Measurements from ENCODE around the gene MACC1.
"Not testable (repeated sequence)": the region's sequence is repeated elsewhere in the genome, so short reads cannot be mapped to it uniquely, and the experiment has no call there.

MACC1 gene

DNA sequence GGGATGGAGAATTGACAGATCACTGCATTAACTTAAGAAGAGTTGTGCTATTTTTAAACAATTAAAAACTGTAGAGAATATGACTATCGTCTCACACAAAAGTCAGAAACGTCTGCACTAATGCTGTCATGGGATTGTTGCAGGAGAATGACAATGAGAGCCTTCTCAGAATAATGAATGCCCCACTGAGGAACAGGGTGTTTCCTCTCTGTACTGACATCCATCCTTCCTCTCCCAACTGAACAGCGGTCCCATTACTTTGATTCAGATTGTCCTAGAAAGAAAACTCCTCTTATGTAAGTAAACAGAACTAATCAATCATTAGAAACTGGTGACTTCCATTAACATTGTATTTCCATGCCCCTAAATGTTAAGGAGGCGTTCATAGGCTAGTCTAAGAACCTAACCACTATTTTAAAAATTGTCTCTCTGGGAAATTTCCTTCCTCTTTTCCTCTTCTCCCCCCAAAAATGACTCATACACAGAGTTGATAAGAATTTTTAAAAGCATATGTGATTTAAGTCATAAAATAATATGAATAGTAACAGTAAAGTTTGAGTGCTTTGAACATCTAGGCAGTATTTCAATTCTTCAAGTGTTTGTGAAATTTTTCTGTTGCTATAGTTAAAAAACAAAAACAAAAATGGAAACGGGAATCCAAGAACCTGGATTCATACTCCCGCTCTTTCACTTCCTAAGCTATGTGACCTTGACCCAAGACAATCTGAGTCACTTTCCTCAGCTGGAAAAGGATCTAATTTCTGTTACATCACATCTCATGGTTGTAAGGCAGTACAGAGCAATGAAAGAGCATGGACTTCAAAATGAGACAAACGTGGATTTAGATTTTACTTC, 12.7 kb upstream of the MACC1 start:
- DNase-seq = no peak

DNA sequence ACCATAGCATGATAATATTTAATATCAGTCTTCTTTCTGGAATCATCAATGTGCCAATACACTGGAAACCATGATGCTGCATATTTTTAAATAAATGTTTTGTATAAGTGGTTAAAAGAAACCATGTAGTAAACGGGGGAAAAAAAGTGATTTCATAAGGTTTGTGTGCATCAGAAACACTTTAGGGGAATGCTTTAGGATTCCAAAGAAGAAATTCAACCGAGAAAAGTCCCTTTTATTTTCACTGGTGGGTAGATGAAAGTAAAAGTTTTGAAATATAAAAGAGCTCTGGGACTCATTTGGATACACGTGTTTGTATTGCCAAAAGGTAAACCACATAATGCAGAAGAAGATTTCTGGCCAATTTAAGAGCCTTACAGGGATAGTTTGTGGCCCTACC, 11.9 kb upstream of the MACC1 start:
- no peak for DNase-seq

DNA sequence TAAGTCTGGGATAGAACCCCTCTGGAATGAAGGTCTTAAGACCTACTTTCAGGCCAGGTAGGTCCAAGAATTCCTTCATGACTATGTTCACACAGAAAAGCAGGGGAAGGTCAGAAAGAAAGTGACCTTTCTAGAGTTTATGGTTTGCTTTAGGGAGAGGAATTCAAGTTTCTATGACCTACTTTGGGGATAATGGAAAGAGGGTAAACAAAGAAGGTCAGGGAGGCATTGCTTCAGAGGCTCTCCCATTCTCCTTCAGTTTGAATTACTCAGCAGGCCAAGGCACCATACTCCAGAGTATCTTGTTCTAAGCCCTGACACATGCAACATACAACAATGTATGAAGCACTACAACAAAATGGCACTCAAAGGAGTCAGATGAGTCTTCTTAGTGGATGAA, 11.5 kb upstream of the MACC1 start:
- no peak for DNase-seq

DNA sequence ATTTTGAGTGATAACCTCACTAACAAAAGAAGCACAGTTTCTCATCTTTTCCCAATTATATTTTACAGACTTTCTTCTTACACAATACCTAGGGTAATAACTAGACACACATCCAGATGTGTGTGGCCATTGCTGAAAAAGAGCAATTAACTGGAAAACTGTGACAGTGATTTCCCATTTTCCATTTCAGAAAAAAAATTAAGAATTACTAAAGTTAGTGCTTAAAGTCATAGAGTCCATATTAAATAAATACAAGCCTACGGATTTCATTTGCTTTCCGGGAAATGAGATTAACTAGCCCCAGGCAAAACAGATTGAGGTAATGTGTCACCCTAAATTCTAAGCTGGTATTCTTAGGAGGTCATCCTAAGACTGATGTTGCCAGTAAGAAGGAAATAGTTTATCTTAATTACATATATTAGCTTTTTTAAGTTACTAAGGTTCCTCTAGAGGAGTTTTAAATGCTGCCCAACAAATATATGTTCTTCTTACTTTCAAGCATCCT, 10.2 kb upstream of the MACC1 start:
- DNase-seq = no peak

DNA sequence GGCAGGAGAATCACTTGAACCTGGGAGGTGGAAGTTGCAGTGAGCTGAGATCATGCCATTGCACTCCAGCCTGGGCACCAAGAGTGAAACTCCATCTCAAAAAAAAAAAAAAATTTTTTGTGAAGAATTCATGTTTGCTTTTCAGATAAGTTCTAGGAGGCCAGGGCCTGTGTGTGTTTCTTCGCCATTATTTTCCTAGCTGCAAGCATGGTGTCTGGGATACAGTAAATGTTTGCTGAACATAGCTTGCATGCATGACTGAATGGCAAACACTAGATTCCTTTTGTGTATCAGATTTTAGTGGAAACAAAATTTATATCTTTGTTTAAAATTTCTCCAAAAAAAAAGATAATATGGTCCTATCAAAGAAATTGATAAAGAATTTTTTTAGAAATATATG, 9.7 kb upstream of the MACC1 start:
- DNase-seq = no peak

DNA sequence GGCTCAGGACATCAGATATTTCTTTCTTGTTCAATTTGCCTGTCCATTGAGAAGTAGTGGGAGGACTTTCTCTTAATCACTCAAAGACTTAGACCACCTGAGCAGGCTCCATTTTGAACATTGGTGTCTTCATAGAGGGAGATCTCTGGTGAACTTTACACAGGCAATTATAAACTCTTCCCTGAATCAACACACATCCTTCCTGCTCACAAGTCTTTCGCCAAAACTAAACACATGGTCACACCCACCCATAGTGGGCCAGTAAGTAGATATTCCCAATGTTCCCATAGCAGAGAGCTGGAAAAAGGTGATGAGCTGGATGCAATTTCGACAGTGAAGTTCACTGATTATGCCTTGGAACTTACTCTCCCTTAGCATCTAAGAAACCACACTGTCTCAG, 8.2 kb upstream of the MACC1 start:
- no peak for DNase-seq

DNA sequence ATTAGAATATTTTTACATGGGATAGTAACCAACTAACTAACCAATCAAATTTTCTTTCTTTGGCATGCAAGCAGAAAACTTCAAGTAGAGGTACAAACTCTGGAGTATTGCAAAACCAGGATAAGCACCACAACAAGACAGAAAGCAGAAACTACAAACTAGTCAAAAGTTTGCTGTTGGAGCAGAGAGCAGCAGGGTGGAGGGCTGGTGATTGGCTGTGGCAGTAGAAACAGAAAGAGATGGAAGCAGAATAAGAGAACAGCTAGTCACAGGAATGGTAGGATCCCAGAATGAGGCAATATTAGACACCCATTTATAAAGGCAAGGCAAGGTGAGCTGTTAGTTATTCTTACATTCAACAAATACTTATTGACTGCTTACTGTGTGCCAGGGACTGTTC, 6.8 kb upstream of the MACC1 start:
- DNase-seq = no peak

DNA sequence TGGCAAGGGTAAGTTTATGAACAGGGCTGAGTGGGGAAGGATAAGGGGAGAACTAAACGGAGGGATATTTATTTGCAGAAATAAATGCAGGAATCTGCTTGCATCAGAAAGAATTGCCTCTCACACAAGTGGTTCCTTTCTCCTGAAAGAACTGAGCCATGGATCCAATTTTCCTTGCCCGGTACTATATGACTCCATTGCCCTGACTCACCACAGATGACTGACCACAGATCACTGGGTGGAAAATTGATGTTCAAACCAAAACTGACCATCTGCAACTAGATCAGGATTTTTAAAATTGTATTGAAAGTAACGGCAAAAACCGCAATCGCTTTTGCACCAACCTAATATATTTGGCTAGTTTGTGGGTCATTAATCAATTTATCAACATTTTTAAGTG, 6.2 kb upstream of the MACC1 start:
- no peak for DNase-seq

DNA sequence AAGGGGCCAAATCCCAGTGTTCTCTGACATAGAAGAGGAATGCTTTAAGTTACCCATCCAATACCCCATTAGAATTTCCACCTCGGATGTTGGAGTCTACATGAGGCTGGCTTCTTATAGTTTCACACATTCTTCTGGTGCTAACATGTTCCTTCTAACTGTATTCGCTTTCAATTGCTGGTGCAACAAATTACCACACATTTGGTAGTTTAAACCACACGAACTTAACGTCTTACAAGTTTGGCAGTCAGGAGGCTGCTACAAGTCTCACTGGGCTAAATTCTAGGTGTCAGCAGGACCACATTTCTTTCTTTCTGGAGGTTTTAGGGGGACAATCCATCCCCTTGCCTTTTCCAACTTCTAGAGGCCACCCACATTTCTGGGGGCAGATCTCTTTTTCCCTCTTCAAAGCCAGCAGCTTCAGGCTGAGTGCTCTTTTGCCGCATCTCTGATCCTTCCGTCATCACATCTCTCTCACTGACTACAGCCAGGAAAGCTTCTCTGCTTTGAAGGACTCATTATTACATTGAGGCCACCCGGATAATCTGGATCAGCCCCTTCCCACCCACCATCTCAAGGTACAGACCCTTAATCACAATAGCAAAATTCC, 5.1 kb upstream of the MACC1 start:
- no peak for DNase-seq

DNA sequence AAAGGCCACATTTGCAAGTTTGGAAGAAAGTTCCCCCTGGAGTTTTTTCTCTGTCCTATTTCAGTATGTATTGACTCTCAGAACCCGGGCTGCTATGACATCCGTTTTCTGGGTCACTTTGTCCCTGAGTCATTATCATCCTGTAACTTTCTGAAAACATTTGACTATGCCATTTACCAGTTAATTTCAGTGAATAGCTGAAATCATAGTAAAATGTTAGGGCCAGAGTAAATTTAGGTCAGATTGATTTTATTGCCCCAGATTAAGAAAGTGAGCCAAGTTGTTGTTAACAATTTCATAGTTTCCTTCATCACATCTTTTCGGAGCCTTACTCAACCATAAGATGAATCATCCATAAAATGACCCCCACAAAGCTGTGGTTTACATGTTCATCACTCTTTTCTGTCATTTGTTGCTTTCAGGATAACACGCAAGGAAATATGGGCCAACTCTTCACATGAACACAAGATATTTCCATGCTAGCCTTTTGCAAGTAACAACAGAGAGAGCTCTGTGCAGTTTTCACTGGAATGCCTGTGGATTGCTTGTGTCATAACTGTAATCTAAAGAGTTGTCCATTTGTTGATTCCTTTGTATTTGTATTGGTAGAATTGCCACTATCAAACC, 3.9 kb upstream of the MACC1 start:
- no peak for DNase-seq

DNA sequence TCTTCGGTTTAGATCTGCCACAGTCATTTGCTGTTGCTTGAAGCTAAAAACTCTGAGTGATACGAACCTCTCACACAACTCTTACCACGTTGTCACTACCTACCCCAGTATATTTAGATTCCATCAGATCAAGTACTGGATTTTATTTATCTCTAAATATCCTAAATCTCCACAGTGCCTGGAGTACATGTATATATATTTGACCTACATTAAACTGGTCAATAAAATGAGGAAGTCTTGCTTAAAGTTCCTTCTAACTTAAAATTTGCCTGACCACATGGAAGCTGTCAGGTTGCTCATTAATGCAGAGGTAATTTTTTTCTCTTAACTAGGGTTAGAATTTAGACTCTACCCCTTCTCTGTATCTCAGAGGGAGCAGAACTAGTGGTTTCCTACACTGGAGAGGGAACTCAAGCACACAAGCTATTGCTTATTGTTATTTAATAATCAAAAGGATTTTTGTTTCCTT, 3.1 kb upstream of the MACC1 start:
- DNase-seq = no peak

DNA sequence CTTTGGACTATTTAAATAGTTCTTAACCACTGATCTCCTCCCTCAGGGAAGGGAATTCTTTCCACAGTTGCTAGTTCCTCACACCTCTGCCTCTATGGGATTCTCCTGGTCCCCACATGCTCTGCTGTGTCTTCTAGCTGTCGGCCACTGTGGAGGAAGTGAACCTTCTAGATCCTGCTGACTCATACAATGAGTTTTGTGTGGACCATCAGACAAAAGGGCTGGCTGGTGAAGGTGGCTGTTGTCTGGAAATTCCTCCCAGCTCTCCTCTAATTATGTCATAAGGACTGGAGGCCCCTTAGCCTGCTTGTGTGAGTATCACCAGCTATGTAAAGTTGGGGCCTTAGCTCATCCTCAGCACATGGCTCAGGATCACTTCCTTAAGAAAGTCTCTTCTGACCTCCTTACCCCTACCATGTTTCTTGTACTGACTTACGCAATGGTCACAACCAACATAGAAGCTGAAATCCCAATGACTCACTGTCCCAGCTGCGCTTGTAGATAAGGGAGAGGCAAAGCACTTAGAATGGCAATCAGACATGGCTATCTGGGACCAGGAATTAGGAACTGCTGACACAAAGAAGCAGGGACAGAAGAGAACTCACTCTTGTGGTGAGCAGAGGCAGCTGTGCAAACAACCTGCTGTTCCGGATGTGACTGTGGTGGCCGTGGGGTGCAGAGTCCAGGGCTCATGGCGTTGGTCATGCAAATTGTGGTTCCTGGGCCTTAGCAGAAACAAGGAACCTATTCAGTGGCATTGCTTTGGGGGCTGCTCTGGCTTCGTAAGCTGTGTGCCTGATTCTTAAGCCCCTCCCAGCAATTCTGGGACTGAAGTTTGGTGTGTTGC, 2.5 kb upstream of the MACC1 start:
- peak; percentile 99 for DNase-seq

DNA sequence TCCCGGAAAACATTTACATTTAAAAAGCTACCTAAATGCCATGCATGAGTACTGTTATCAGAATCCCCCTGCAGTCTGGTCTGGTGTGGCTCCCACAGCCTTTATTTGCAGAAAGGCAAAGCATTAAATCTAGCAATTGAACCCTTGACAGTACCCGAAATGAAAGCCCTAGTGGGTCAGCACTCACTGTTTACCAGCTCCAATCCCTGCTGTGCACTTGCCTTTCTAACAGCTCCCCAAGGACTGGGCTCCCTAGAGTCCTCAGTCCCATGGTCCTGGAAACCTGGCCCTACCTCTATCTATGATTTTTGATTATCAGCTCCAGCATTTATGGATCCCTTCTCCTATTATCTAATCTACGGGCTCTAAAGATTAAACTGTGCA, 1.9 kb upstream of the MACC1 start:
- peak; percentile 69 for DNase-seq

DNA sequence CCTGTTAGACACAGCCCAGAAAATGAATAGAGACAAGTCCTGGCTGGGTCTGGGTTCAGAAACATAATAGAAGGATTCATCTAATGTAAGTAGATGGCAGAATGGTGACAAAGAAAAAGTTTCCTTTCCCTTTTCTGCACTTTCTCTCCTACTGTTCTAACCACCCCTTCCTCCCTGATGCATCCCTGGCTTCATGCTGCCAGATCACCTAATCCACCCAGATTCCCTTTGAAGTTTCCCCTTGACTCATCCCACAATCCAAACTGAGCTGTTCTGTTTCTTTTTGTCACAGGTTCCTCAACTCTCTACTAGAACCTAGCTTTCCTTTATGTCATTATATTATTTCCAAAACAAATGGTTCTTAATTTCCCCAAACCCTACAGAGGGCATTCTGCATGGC, 1.1 kb upstream of the MACC1 start:
- no peak for DNase-seq

DNA sequence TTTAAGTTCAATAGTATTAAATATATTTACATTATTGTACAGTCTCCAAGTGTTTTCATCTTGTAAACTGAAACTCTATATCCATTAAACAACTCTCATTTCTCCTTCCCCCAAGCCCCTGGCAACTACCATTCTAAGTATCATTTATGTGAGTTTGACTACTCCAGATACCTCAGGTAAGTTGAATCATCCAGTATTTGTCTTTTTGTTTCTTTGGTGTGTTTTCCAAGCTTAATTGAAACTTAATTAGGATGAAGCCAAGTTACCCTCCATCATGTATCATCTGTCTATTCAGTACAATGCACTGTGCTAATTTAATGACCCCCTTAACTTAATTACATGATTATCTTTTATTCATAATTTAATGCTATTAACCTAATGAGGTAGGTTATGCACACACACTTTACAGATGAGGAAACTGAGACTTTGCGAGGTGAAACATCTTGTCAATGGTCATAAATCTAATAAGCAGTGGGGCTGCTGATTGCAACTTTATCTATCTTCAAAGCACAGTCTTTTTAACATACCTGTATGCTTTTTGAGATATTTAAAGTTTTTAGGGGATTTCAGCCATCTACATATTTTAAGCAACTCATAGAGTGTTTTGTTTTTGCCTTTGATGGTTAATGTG, 663 bp downstream of the MACC1 start:
- DNase-seq = peak; percentile 24

DNA sequence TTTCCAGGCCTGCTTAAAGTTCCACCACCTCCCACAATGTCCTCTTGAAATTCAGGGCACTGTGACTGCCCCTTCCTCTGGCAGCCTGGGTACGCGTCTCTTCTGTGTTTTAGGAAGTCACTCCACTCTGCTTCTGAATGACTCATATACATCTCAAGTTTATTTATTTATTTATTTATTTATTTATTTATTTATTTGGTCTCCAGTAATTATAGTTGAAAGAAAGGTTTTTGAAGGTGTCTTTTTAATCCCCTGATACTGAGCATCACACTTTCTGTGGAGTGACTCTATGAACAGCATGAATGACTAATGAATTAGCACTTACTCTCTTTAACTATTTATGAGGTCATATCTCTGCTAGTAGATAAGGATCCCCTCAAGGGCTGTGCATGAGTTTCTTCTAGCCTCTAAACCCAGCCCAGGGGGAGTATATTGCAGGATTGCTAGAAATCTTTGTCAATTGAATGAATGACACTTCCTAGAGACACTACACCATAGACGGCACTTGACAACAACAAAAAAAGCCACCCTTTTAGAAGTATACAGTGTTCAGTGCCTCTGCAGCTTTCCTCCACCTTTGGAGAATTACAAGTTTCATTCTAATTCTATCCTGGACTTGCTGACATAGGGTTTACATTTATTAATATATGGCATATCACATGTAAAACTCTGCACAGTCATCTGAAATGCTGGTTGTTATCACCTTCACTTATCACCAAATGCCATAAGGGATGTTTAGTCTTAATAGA, 2.1 kb downstream of the MACC1 start:
- DNase-seq = no peak

DNA sequence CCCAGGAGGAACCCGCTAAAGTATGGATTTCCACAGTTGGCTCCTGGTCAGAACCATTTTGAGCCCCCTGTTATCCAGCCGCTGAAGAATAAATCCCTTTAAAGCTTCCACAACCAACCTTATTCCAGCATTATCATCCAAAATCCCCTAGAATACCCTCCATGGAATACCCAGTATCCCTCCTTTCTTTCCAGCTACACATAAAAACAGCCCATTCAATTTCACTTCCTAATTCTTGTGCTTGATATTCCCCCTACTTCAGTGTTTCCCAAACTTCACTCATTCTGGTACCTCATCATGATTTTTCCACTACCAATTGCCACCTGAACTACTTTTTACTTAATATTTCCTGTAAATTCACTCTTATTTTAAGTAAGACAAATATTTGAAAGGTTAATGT, 3.1 kb downstream of the MACC1 start:
- no peak for DNase-seq

DNA sequence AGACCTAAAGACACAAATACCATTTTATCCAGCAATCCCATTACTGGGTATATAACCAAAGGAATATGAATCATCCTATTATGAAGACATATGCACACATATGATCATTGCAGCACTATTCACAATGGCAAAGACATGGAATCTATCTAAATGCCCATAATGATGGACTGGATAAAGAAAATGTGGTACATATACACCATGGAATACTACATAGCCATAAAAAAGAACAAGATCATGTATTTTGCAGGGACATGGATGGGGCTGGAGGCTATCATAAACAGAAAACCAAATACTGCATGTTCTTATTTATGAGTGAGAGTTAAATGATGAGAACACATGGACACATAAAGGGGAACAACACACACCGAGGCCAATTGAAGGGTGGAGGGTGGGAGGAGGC, 3.8 kb downstream of the MACC1 start:
- DNase-seq = no peak

DNA sequence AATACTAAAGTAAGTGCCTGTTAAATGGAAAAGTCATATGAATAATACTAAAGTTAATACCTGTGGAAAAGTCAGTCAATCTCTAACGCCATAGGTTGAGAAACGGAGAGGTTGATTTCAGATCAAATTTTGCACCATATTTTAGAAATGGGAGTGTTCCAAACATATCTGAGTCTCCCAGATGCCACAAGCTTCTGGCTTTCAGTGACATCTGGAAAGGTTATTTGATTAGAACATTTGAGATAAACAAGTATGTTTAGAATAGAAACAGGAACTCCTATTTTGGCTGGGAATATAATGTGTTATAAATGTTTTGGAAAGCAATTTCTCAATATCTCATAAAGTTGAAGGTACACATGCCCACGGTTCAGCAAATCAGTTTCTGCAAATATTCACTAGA, 5.8 kb downstream of the MACC1 start:
- DNase-seq = no peak

DNA sequence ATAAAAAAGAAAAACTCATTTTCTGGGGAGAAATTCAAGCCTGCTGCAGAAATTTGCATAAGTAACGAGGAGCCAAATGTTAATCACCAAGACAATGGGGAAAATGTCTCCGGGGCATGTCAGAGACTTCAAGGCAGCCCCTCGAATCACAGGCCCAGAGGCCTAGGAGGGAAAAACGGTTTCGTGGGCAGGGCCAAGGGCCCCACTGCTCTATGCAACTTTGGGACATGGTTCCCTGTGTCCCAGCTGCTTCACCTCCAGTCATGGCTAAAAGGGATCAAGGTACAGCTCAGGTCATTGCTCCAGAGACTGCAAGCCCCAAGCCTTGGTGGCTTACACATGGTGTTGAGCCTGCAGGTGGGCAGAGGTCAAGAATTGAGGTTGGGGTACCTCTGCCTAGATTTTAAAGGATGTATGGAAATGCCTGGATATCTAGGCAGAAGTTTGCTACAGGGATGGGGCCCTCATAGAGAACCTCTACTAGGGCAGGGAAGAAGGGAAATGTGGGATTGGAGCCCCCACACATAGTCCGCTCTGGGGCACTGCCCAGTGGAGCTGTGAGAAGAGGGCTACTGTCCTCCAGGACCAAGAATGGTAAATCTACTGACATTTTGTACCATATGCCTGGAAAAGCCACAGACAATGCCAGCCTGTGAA, 8.4 kb downstream of the MACC1 start:
- DNase-seq = no peak

DNA sequence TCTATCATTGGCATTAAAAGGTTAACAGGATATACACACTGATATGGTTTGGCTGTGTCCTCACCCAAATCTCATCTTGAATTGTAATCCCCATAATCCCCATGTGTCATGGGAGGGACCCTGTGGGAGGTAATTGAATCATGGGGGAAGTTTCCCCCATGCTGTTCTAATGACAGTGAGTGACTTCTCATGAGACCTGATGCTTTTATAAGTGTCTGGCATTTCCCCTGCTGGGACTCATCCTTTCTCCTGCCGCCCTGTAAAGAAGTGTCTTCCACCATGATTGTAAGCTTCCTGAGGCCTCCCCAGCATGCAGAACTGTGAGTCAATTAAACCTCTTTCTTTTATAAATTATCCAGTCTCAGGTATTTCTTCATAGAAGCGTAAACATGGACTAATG, 9.4 kb downstream of the MACC1 start:
- DNase-seq = not testable (repeated sequence)

Measured in DMS153 (cell line).